ENCODE results near the gene ARID3A.

The ARID3A gene

GRCh38 chr19:964761-965694 lies 39.2 kb downstream of the ARID3A start:
- DNase-seq = no peak

GRCh38 chr19:966485-967088 lies 40.8 kb downstream of the ARID3A start:
- no peak for DNase-seq

GRCh38 chr19:970695-971094 lies 44.9 kb downstream of the ARID3A start:
- DNase-seq = no peak

- DNase-seq = no peak
Observed at GRCh38 chr19:971795-972194, 46.0 kb downstream of the ARID3A start.

- no peak for DNase-seq
Observed at GRCh38 chr19:972281-972680, 46.4 kb downstream of the ARID3A start.

GRCh38 chr19:973726-974563 lies 48.1 kb downstream of the ARID3A start:
- no peak for DNase-seq

GRCh38 chr19:974564-975257 lies 48.9 kb downstream of the ARID3A start:
- DNase-seq = no peak

GRCh38 chr19:976476-976875 lies 50.6 kb downstream of the ARID3A start:
- DNase-seq = no peak

GRCh38 chr19:977058-977464 lies 51.2 kb downstream of the ARID3A start:
- DNase-seq = no peak

- no peak for DNase-seq
Observed at GRCh38 chr19:979318-979741, 53.5 kb downstream of the ARID3A start.

- no peak for DNase-seq
Observed at GRCh38 chr19:980133-980998, 54.5 kb downstream of the ARID3A start.

GRCh38 chr19:982567-983170 lies 56.8 kb downstream of the ARID3A start:
- DNase-seq = peak; percentile 26

- DNase-seq = peak; percentile 56
Observed at GRCh38 chr19:984165-984967, 58.5 kb downstream of the ARID3A start, which contains the start of gene WDR18. WDR18 (plus strand) TSS chr19:984345; CDS start chr19:984354, 9 bp downstream.

- DNase-seq = no peak
Observed at GRCh38 chr19:986083-986482, 60.2 kb downstream of the ARID3A start.

GRCh38 chr19:988081-988480 lies 62.2 kb downstream of the ARID3A start:
- no peak for DNase-seq

GRCh38 chr19:988510-988909 lies 62.7 kb downstream of the ARID3A start:
- no peak for DNase-seq

- DNase-seq = no peak
Observed at GRCh38 chr19:989381-990081, 63.7 kb downstream of the ARID3A start.

GRCh38 chr19:990119-990571 lies 64.3 kb downstream of the ARID3A start:
- no peak for DNase-seq

GRCh38 chr19:990746-991145 lies 64.9 kb downstream of the ARID3A start:
- no peak for DNase-seq
